HepG2 (cell line): ENCODE data around the gene TXNL4B.

ENCODE experiments used
- CTCF ChIP-seq: sonication (generic); formaldehyde crosslinking; IDR thresholded peaks from 2 replicates; pipeline ENCODE4 v1.5.0; 2020; ENCODE audit warnings: mild to moderate bottlenecking, missing genetic modification reagents, moderate library complexity
- EP300 ChIP-seq, 3 experiments: sonication (generic) in 1 of 3; formaldehyde crosslinking in 1 of 3; IDR thresholded peaks; 2 replicates each; pipeline versions ENCODE4 v1.5.1 to v1.6.1; 2011 to 2020; ENCODE audit warnings: low read depth in 2 of 3, low read length in 2 of 3, borderline replicate concordance in 1 of 3, improper control_type of control experiment in 1 of 3, mild to moderate bottlenecking in 1 of 3, missing genetic modification reagents in 1 of 3, moderate library complexity in 1 of 3
- IKZF1 ChIP-seq: fragments of 450-650 bp; IDR thresholded peaks from 2 replicates; pipeline ENCODE4 v1.7.1; 2016
- JUND ChIP-seq: sonication (generic); formaldehyde crosslinking; IDR thresholded peaks from 2 replicates; pipeline ENCODE4 v1.8.0; 2022; ENCODE audit warnings: mild to moderate bottlenecking, missing genetic modification reagents
- POGZ ChIP-seq: sonication (generic); formaldehyde crosslinking; IDR thresholded peaks from 2 replicates; pipeline ENCODE4 v1.4.0; 2020; ENCODE audit warnings: mild to moderate bottlenecking, missing genetic modification reagents
- POLR2A ChIP-seq, 2 experiments: IDR thresholded peaks; 2 replicates each; pipeline ENCODE4 v1.6.1; 2011; ENCODE audit warnings: low read depth in 2 of 2, low read length in 2 of 2, mild to moderate bottlenecking in 1 of 2, moderate library complexity in 1 of 2; ENCODE audit not compliant: insufficient read depth in 1 of 2
- YY1 ChIP-seq: IDR thresholded peaks from 2 replicates; pipeline ENCODE4 v1.6.1; 2011; ENCODE audit warnings: low read length, low read depth, moderate library complexity, mild to moderate bottlenecking; ENCODE audit not compliant: insufficient read depth, insufficient replicate concordance
- ZFP36 ChIP-seq: fragments of 150-350 bp; IDR thresholded peaks from 2 replicates; pipeline ENCODE4 v1.6.1; 2018; ENCODE audit warnings: borderline replicate concordance, low read length, low read depth; ENCODE audit not compliant: partially characterized antibody
- ZFP41 ChIP-seq: sonication (generic); formaldehyde crosslinking; IDR thresholded peaks from 2 replicates; pipeline ENCODE4 v1.4.0; 2020; ENCODE audit warnings: mild to moderate bottlenecking, missing genetic modification reagents, borderline replicate concordance
- ZNF407 ChIP-seq: sonication (generic); formaldehyde crosslinking; IDR thresholded peaks from one replicate; pipeline ENCODE4 v1.5.1; 2020; ENCODE audit warnings: mild to moderate bottlenecking, missing genetic modification reagents; ENCODE audit errors: not compliant biosample characterization
- ZNF513 ChIP-seq: sonication (generic); formaldehyde crosslinking; conservative IDR thresholded peaks from 2 replicates; pipeline ENCODE4 v1.5.0; 2020; ENCODE audit warnings: missing genetic modification reagents
- ZNF580 ChIP-seq: IDR thresholded peaks from 2 replicates; pipeline ENCODE4 v1.6.1; 2016; ENCODE audit warnings: low read depth, borderline replicate concordance
- TF ChIP-seq, protein P1 (sequence below): sonication (generic); formaldehyde crosslinking; IDR thresholded peaks from 2 replicates; pipeline ENCODE4 v1.5.1; 2020; ENCODE audit warnings: missing genetic modification reagents, mild to moderate bottlenecking, borderline replicate concordance

- no peak for TF ChIP-seq EP300 (IDR thresholded peaks at IDR 0.05; ENCODE audit: low read depth in 2 of 2, low read length in 2 of 2)
- TF ChIP-seq EP300 (CRISPR knock-in tag; IDR thresholded peaks at IDR 0.05; ENCODE audit: borderline replicate concordance), result no peak
- no peak for TF ChIP-seq ZNF513 (CRISPR knock-in tag)
- TF ChIP-seq POLR2A (IDR thresholded peaks at IDR 0.05; ENCODE audit: insufficient read depth in 1 of 2, low read depth in 2 of 2, low read length in 2 of 2), result no peak
- TF ChIP-seq ZNF407, result no peak
- no peak for TF ChIP-seq ZFP41 (CRISPR knock-in tag)
- TF ChIP-seq POGZ (CRISPR knock-in tag), result no peak
- TF ChIP-seq ZNF580 (CRISPR knock-in tag), result no peak
- TF ChIP-seq, protein P1, sequence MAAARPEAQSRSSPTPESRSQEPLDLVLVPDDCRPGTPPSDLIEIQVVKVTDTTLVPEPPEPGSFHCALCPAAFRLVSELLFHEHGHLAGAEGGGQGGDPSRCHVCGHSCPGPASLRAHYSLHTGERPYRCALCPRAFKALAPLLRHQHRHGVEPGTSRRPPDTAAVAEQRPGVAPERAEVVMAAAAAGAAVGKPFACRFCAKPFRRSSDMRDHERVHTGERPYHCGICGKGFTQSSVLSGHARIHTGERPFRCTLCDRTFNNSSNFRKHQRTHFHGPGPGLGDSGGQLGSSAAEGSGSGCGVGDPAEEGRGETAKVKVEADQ (CRISPR knock-in tag), result no peak
- TF ChIP-seq CTCF, result no peak
- no peak for TF ChIP-seq JUND (CRISPR knock-in tag)
- TF ChIP-seq ZFP36, result no peak
- no peak for TF ChIP-seq IKZF1
- no peak for TF ChIP-seq YY1
These were observed 33.0 kb upstream of the TXNL4B start for GRCh38 chr16:72126429-72126765.
